GM19372 (cell line): Measurements from ENCODE around the gene ANO9.
"Not testable (repeated sequence)": the region's sequence is repeated elsewhere in the genome, so short reads cannot be mapped to it uniquely, and the experiment has no call there.

Source experiments
- ATAC-seq: cut with Tn5 transposase; IDR thresholded peaks from one replicate; pipeline ENCODE4 v1.9.1; 2021; ENCODE audit warnings: mild to moderate bottlenecking, low read depth, moderate library complexity; ENCODE audit not compliant: unreplicated experiment

ANO9 gene

GRCh38 chr11:405954-406795 is 35.6 kb downstream of the ANO9 start:
- ATAC-seq, result no peak

GRCh38 chr11:405323-405953 is 36.4 kb downstream of the ANO9 start:
- ATAC-seq, result no peak

- no peak for ATAC-seq
These were observed 37.1 kb downstream of the ANO9 start for GRCh38 chr11:404551-405264.

GRCh38 chr11:403761-404431 is 37.9 kb downstream of the ANO9 start:
- ATAC-seq, result no peak

GRCh38 chr11:403021-403760 is 38.6 kb downstream of the ANO9 start:
- ATAC-seq, result no peak

GRCh38 chr11:401196-401595 is 40.6 kb downstream of the ANO9 start:
- ATAC-seq, result not testable (repeated sequence)

- no peak for ATAC-seq
These were observed 41.5 kb downstream of the ANO9 start for GRCh38 chr11:400241-400689.

- ATAC-seq, result no peak
These were observed 42.0 kb downstream of the ANO9 start for GRCh38 chr11:399731-400211.

GRCh38 chr11:398826-399225 is 43.0 kb downstream of the ANO9 start:
- ATAC-seq, result no peak

GRCh38 chr11:396948-397548 is 44.8 kb downstream of the ANO9 start:
- peak; percentile 53 for ATAC-seq

- ATAC-seq, result no peak
These were observed 45.3 kb downstream of the ANO9 start for GRCh38 chr11:396511-396947.

- no peak for ATAC-seq
These were observed 45.9 kb downstream of the ANO9 start for GRCh38 chr11:395866-396265.

- ATAC-seq, result no peak
These were observed 46.8 kb downstream of the ANO9 start for GRCh38 chr11:394858-395655.

GRCh38 chr11:394034-394857 is 47.6 kb downstream of the ANO9 start, which contains the start of gene PKP3:
Gene PKP3 (plus strand): TSS chr11:394209. CDS start chr11:394293, 84 bp downstream.
- no peak for ATAC-seq

- ATAC-seq, result no peak
These were observed 48.4 kb downstream of the ANO9 start for GRCh38 chr11:393219-394033.

- no peak for ATAC-seq
These were observed 49.6 kb downstream of the ANO9 start for GRCh38 chr11:392102-392777.
